Measurements from ENCODE around the gene CNOT8.
"Not testable (repeated sequence)": the region's sequence is repeated elsewhere in the genome, so short reads cannot be mapped to it uniquely, and the experiment has no call there.

DNA sequence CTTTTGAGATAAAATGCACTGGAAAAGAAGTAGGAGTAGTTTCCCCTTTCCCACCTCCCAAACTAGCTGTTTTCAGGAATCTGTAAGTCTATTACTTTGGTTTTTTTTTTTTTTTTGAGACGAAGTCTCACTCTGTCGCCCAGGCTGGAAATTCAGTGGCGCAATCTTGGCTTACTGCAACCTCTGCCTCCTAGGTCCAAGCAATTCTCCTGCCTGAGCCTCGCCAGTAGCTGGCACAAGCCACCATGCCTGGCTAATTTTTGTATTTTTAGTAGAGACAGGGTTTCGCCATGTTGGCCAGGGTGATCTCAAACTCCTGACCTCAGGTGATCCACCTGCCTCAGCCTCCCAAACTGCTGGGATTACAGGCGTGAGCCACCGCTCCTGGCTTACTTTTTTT is 47.2 kb downstream of the CNOT8 start:
- not testable (repeated sequence) for TF ChIP-seq CTCF (conservative IDR thresholded peaks at IDR 0.05 in 1 of 2, IDR thresholded peaks at IDR 0.05 in 1 of 2; ENCODE audit: extremely low read depth in 1 of 2, insufficient read depth in 1 of 2, low read depth in 1 of 2, low read length in 2 of 2); EZH2 (IDR thresholded peaks at IDR 0.05; ENCODE audit: borderline replicate concordance, low read length)

All from mammary epithelial cell (primary cell).